IMR-90 (cell line): Measurements from ENCODE around the gene GCLC. TPM values are rescaled to one million over a fixed set of nuclear protein-coding genes. Genes with fewer than 3 reads are reported as not detected.

Source experiments
- ATAC-seq: fragments of 200-7000 bp; cut with Tn5 transposase; 2 replicates; pipeline ENCODE4 v1.9.1; 2020; ENCODE audit warnings: low read depth, mild to moderate bottlenecking, moderate library complexity
- BruUV-seq: library from RNA; stranded (reverse); fragments of 400-500 nt; replicated peaks from 2 replicates; lab custom pipeline; 2021; lab: Mats Ljungman, UMichigan
- CTCF ChIA-PET: fragments of 300-600 bp; formaldehyde crosslinking; extraction: SDS; loops from one replicate; lab custom pipeline; 2021; ENCODE audit warnings: antibody characterized with exemption; lab: Yijun Ruan, JAX
- POLR2A ChIA-PET: fragments of 300-600 bp; sonication (Branson Sonifier 250); formaldehyde crosslinking; loops from one replicate; lab custom pipeline; 2022; ENCODE audit warnings: antibody characterized with exemption; ENCODE audit not compliant: unreplicated experiment; lab: Charles Lee
- DNase-seq: peaks from one replicate; pipeline ENCODE4 v3.0.0; 2013
- H2AFZ ChIP-seq: replicated peaks from 2 replicates; pipeline ENCODE3; 2013; ENCODE audit warnings: low read length, mild to moderate bottlenecking; ENCODE audit not compliant: poor library complexity
- H2AK5ac ChIP-seq: 2 replicates; pipeline ENCODE4 v1.6.1; 2013; ENCODE audit warnings: low read depth, low read length, inconsistent platforms
- H2AK9ac ChIP-seq: replicated peaks from 2 replicates; pipeline ENCODE3; 2013; ENCODE audit warnings: mild to moderate bottlenecking, low read depth, low read length, moderate library complexity; ENCODE audit not compliant: poor library complexity
- H2BK120ac ChIP-seq: 2 replicates; pipeline ENCODE4 v1.6.1; 2013; ENCODE audit warnings: low read depth, low read length, inconsistent platforms
- H2BK15ac ChIP-seq: 3 replicates; pipeline ENCODE4 v1.6.1; 2013; ENCODE audit warnings: low read depth, low read length, inconsistent platforms
- H2BK20ac ChIP-seq: 2 replicates; pipeline ENCODE4 v1.6.1; 2013; ENCODE audit warnings: low read depth, mild to moderate bottlenecking, inconsistent platforms, low read length, moderate library complexity
- H2BK5ac ChIP-seq: 2 replicates; pipeline ENCODE4 v1.6.1; 2013; ENCODE audit warnings: mild to moderate bottlenecking, low read depth, low read length, inconsistent platforms; ENCODE audit not compliant: poor library complexity, severe bottlenecking
- H3K14ac ChIP-seq: replicated peaks from 2 replicates; pipeline ENCODE4 v1.6.1; 2013; ENCODE audit warnings: low read depth, low read length, inconsistent platforms
- H3K18ac ChIP-seq: 2 replicates; pipeline ENCODE4 v1.6.1; 2013; ENCODE audit warnings: low read depth, low read length, control low read depth
- H3K23ac ChIP-seq: 2 replicates; pipeline ENCODE4 v1.6.1; 2013; ENCODE audit warnings: low read depth, low read length, inconsistent platforms
- H3K27ac ChIP-seq: 2 replicates; pipeline ENCODE4 v1.5.1; 2013; ENCODE audit warnings: mild to moderate bottlenecking, control low read depth, low read length; ENCODE audit not compliant: insufficient read depth
- H3K27me3 ChIP-seq: 2 replicates; pipeline ENCODE4 v1.6.1; 2013; ENCODE audit warnings: low read length; ENCODE audit not compliant: control insufficient read depth, insufficient read depth
- H3K36me3 ChIP-seq: 2 replicates; pipeline ENCODE4 v1.6.1; 2013; ENCODE audit warnings: low read length, mixed read lengths; ENCODE audit not compliant: control insufficient read depth, insufficient read depth
- H3K4ac ChIP-seq: 2 replicates; pipeline ENCODE4 v1.6.1; 2013; ENCODE audit warnings: low read depth, low read length, inconsistent platforms
- H3K4me1 ChIP-seq: 2 replicates; pipeline ENCODE4 v1.6.1; 2013; ENCODE audit warnings: low read length, mixed read lengths; ENCODE audit not compliant: control insufficient read depth, insufficient read depth
- H3K4me2 ChIP-seq: 2 replicates; pipeline ENCODE4 v1.6.1; 2013; ENCODE audit warnings: low read depth, mild to moderate bottlenecking, control low read depth, low read length, moderate library complexity
- H3K4me3 ChIP-seq: 2 replicates; pipeline ENCODE4 v1.5.1; 2013; ENCODE audit warnings: low read depth, mild to moderate bottlenecking, control low read depth, low read length, moderate library complexity; ENCODE audit not compliant: insufficient read depth
- H3K56ac ChIP-seq: 2 replicates; pipeline ENCODE4 v1.6.1; 2013; ENCODE audit warnings: low read length, inconsistent platforms; ENCODE audit not compliant: insufficient read depth; ENCODE audit errors: extremely low read depth
- H3K79me1 ChIP-seq, 2 experiments: 2 replicates each; pipeline ENCODE4 v1.6.1; 2013; ENCODE audit warnings: low read length in 2 of 2, inconsistent platforms in 1 of 2, low read depth in 1 of 2
- H3K9ac ChIP-seq: 2 replicates; pipeline ENCODE4 v1.6.1; 2013; ENCODE audit warnings: low read depth, low read length, control low read depth
- H3K9me1 ChIP-seq: 2 replicates; pipeline ENCODE4 v1.6.1; 2013; ENCODE audit warnings: low read length, inconsistent platforms; ENCODE audit not compliant: insufficient read depth
- H3K9me3 ChIP-seq: 2 replicates; pipeline ENCODE4 v1.6.1; 2013; ENCODE audit warnings: low read length; ENCODE audit not compliant: control insufficient read depth, insufficient read depth
- H4K20me1 ChIP-seq: 2 replicates; pipeline ENCODE4 v1.6.1; 2013; ENCODE audit warnings: low read length, inconsistent platforms; ENCODE audit not compliant: insufficient read depth
- H4K5ac ChIP-seq: 2 replicates; pipeline ENCODE4 v1.6.1; 2013; ENCODE audit warnings: mild to moderate bottlenecking, low read depth, low read length, control low read depth
- H4K8ac ChIP-seq, 2 experiments: 2 replicates each; pipeline ENCODE4 v1.6.1; 2013; ENCODE audit warnings: low read depth in 2 of 2, low read length in 2 of 2, control low read depth in 1 of 2, inconsistent platforms in 1 of 2
- H4K91ac ChIP-seq: 2 replicates; pipeline ENCODE4 v1.6.1; 2013; ENCODE audit warnings: low read depth, low read length, inconsistent platforms; ENCODE audit not compliant: insufficient read depth
- CHD1 ChIP-seq: IDR thresholded peaks from 2 replicates; pipeline ENCODE4 v1.6.1; 2012; ENCODE audit warnings: low read depth, low read length, improper control_type of control experiment
- RAD21 ChIP-seq: IDR thresholded peaks from 2 replicates; pipeline ENCODE4 v1.6.1; 2012; ENCODE audit warnings: low read length, improper control_type of control experiment
- SMC3 ChIP-seq: fragments of 150-350 bp; IDR thresholded peaks from 2 replicates; pipeline ENCODE4 v1.6.1; 2016; ENCODE audit warnings: low read depth, mild to moderate bottlenecking, antibody characterized with exemption, low read length, moderate library complexity
- WGBS, 2 experiments: methylation state at CpG; one replicate each; pipeline versions ENCODE4 v1.1.5 to v1.1.7; 2013; ENCODE audit warnings: missing lambda C conversion rate in 2 of 2; ENCODE audit not compliant: insufficient read length in 1 of 2; ENCODE audit errors: extremely low coverage in 2 of 2; 5-methylcytosine and 5-hydroxymethylcytosine counted together
- dilution Hi-C: fragments of 300-500 bp; cut with HindIII; formaldehyde crosslinking; loops from one replicate; pipeline ENCODE4 v1.14.3; 2018; ENCODE audit warnings: low sequenced_read_pairs; ENCODE audit not compliant: unreplicated experiment
- in situ Hi-C: fragments of 300-500 bp; cut with MboI; formaldehyde crosslinking; loops from 3 replicates; pipeline ENCODE4 v1.14.3; 2019; ENCODE audit warnings: low sequenced_read_pairs, inconsistent platforms, mixed read lengths
- intact Hi-C: fragments of 100-400 bp; cut with micrococcal nuclease; formaldehyde crosslinking; loops from 2 replicates; pipeline ENCODE4 v1.10.0; 2022
- polyA plus RNA-seq, 3 experiments: library from polyadenylated mRNA; depleted of rRNA; stranded (reverse); fragments of >200 nt; gene quantifications; 2 replicates each; pipeline ENCODE4 v1.2.3, GENCODE V29; 2012; ENCODE audit warnings: low replicate concordance in 1 of 3
- total RNA-seq: library from RNA; depleted of rRNA; stranded (reverse); fragments of >200 nt; gene quantifications from 2 replicates; pipeline ENCODE4 v1.2.3, GENCODE V29; 2012
- TF ChIP-seq, protein P1 (sequence below): conservative IDR thresholded peaks from 2 replicates; pipeline ENCODE4 v1.5.1; 2012; ENCODE audit warnings: mild to moderate bottlenecking, low read depth, low read length, improper control_type of control experiment
- TF ChIP-seq, protein P2 (sequence below): fragments of 150-350 bp; IDR thresholded peaks from 2 replicates; pipeline ENCODE4 v1.6.1; 2016; ENCODE audit warnings: low read depth, mild to moderate bottlenecking, low read length, moderate library complexity, borderline replicate concordance

The GCLC gene
- total and polyA plus RNA-seq, 2 of the 4 experiments (the other 2 are of a cell fraction): 14.2 to 24.2 TPM

DNA sequence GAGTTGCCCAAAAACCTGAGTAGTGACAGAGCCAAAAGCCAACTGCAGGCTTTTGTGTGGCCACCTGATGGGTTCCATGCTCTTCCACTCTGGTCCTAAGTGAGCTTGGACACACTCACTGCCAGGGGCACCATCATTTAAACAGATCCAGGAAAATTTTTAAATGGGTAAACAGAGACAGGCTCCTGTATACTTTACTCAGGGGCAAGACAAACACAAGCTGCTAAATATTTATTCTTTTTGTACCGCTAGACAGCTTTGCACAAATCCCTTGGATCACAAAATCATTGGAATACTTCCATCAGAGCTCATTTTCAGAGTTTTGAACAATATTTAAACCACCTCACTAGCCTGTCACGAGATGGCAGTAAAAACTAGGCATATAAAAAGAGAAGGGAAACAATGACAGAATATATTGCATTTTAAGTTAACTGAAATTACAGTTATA is 31.4 kb downstream of the GCLC start:
- no peak overlapping the region for H2BK120ac ChIP-seq
- TF ChIP-seq, protein P1, sequence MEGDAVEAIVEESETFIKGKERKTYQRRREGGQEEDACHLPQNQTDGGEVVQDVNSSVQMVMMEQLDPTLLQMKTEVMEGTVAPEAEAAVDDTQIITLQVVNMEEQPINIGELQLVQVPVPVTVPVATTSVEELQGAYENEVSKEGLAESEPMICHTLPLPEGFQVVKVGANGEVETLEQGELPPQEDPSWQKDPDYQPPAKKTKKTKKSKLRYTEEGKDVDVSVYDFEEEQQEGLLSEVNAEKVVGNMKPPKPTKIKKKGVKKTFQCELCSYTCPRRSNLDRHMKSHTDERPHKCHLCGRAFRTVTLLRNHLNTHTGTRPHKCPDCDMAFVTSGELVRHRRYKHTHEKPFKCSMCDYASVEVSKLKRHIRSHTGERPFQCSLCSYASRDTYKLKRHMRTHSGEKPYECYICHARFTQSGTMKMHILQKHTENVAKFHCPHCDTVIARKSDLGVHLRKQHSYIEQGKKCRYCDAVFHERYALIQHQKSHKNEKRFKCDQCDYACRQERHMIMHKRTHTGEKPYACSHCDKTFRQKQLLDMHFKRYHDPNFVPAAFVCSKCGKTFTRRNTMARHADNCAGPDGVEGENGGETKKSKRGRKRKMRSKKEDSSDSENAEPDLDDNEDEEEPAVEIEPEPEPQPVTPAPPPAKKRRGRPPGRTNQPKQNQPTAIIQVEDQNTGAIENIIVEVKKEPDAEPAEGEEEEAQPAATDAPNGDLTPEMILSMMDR: peak; percentile 49
- TF ChIP-seq RAD21 (peak; percentile 61), CHD1 (no peak), SMC3 (peak; percentile 53)
- TF ChIP-seq, protein P2, sequence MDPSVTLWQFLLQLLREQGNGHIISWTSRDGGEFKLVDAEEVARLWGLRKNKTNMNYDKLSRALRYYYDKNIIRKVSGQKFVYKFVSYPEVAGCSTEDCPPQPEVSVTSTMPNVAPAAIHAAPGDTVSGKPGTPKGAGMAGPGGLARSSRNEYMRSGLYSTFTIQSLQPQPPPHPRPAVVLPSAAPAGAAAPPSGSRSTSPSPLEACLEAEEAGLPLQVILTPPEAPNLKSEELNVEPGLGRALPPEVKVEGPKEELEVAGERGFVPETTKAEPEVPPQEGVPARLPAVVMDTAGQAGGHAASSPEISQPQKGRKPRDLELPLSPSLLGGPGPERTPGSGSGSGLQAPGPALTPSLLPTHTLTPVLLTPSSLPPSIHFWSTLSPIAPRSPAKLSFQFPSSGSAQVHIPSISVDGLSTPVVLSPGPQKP: no peak
- H2BK20ac ChIP-seq: no peak overlapping the region
- H3K27ac ChIP-seq: peak overlapping the region; percentile 74; the same call in 1 of the 2 replicates
- H3K79me1 ChIP-seq: peaks cover 13 to 21% of the 10 kb centered on the region in 2 experiments; a peak in 3 of 4 replicates
- no peaks in the 10 kb centered on the region for H3K27me3 ChIP-seq
- no peak for DNase-seq
- no peak overlapping the region for H4K91ac ChIP-seq
- H3K9me3 ChIP-seq: no peaks in the 10 kb centered on the region
- H3K4ac ChIP-seq: no peak overlapping the region
- peaks cover 3% of the 10 kb centered on the region; the same call in 1 of the 2 replicates for H3K9me1 ChIP-seq
- H3K4me3 ChIP-seq: no peak overlapping the region
- POLR2A ChIA-PET: no interaction called here
- WGBS, 2 experiments: no CpG with 5 or more reads among the region's 2 CpGs
- in situ Hi-C loops (no loop called here), dilution Hi-C loops (no loop called here), intact Hi-C loops (loop anchor here (1.0 to 5.0 kb wide), 5 partner anchors 13 to 444 kb away; partner anchors contain the start of gene GCLC)
- H4K5ac ChIP-seq: no peak overlapping the region
- no peak overlapping the region for H2AK9ac ChIP-seq
- CTCF ChIA-PET: interaction anchor here (0.7 to 2.8 kb wide), 16 partner anchors 9 to 443 kb away, joined by 3 to 20 read pairs (median 5); partner anchors contain the start of gene GCLC
- BruUV-seq: no TSS peak
- peaks cover 20% of the 10 kb centered on the region for H3K36me3 ChIP-seq
- no peaks in the 10 kb centered on the region; the same call in 1 of the 2 replicates for H4K20me1 ChIP-seq
- H4K8ac ChIP-seq: no peak overlapping the region
- peaks cover 4% of the 10 kb centered on the region; the same call in 1 of the 2 replicates for H3K4me1 ChIP-seq
- H2BK15ac ChIP-seq: no peak overlapping the region
- H3K4me2 ChIP-seq: no peak overlapping the region; the same call in 1 of the 2 replicates
- H3K23ac ChIP-seq: no peak overlapping the region
- H2AFZ ChIP-seq: no peak overlapping the region
- no peak overlapping the region for H3K14ac ChIP-seq
- no peak overlapping the region for H3K56ac ChIP-seq
- H2AK5ac ChIP-seq: 0 out of 2 replicates have a peak overlapping the region, but pooled peaks have one; percentile 28
- no peak overlapping the region for H3K18ac ChIP-seq
- ATAC-seq: peak; percentile 75
- no peak overlapping the region for H2BK5ac ChIP-seq
- H3K9ac ChIP-seq: no peak overlapping the region
